Keratinocyte (primary cell): Measurements from ENCODE around the gene PLCXD1. TPM values are rescaled to one million over a fixed set of nuclear protein-coding genes. Genes with fewer than 3 reads are reported as not detected.

Source experiments
- DNase-seq: peaks from one replicate; pipeline ENCODE4 v3.0.0-alpha.2; 2011; ENCODE audit warnings: low read depth, missing footprints, low spot score
- FAIRE-seq: peaks from 2 replicates; lab custom pipeline; 2011; peaks lifted over from hg19 to GRCh38; lab: Jason Lieb, UNC
- H2AFZ ChIP-seq: 2 replicates; pipeline ENCODE4 v1.6.0; 2012; ENCODE audit warnings: low read length, control low read depth, inconsistent platforms; ENCODE audit not compliant: control insufficient read depth
- H3K27ac ChIP-seq: 2 replicates; pipeline ENCODE4 v1.5.1; 2011; ENCODE audit warnings: low read length; ENCODE audit not compliant: control insufficient read depth, insufficient read depth
- H3K27me3 ChIP-seq: 3 replicates; pipeline ENCODE4 v1.6.0; 2011; ENCODE audit warnings: low read length; ENCODE audit not compliant: control insufficient read depth, insufficient read depth; ENCODE audit errors: extremely low read depth
- H3K36me3 ChIP-seq, 2 experiments: 2 replicates in 1 of 2; 3 replicates in 1 of 2; pipeline ENCODE4 v1.5.1; 2011; ENCODE audit warnings: low read length in 2 of 2, mild to moderate bottlenecking in 1 of 2; ENCODE audit not compliant: control insufficient read depth in 2 of 2, insufficient read depth in 2 of 2; ENCODE audit errors: extremely low read depth in 1 of 2
- H3K4me1 ChIP-seq: 3 replicates; pipeline ENCODE4 v1.5.1; 2011; ENCODE audit warnings: low read length; ENCODE audit not compliant: control insufficient read depth, insufficient read depth; ENCODE audit errors: extremely low read depth
- H3K4me2 ChIP-seq: 3 replicates; pipeline ENCODE4 v1.6.0; 2011; ENCODE audit warnings: low read depth, low read length; ENCODE audit not compliant: control insufficient read depth, insufficient read depth; ENCODE audit errors: extremely low read depth
- H3K4me3 ChIP-seq, 3 experiments: fragments of 200-600 bp in 1 of 3; sonication (generic) in 1 of 3; 2 replicates in 2 of 3; 3 replicates in 1 of 3; pipeline ENCODE4 v1.5.1; 2011 to 2016; ENCODE audit warnings: low read length in 3 of 3, mild to moderate bottlenecking in 3 of 3, control low read depth in 2 of 3, inconsistent platforms in 1 of 3, low read depth in 1 of 3, mixed read lengths in 1 of 3, mixed run types in 1 of 3, moderate library complexity in 1 of 3; ENCODE audit not compliant: control insufficient read depth in 2 of 3, insufficient read depth in 2 of 3; ENCODE audit errors: extremely low read depth in 1 of 3
- H3K79me2 ChIP-seq: 2 replicates; pipeline ENCODE4 v1.6.0; 2012; ENCODE audit warnings: low read length; ENCODE audit not compliant: control insufficient read depth, insufficient read depth
- H3K9ac ChIP-seq: 3 replicates; pipeline ENCODE4 v1.6.0; 2011; ENCODE audit warnings: low read length; ENCODE audit not compliant: control insufficient read depth, insufficient read depth; ENCODE audit errors: extremely low read depth
- H3K9me1 ChIP-seq: 3 replicates; pipeline ENCODE4 v1.6.0; 2011; ENCODE audit warnings: low read length; ENCODE audit not compliant: control insufficient read depth, insufficient read depth; ENCODE audit errors: extremely low read depth
- H3K9me3 ChIP-seq: 2 replicates; pipeline ENCODE4 v1.5.1; 2012; ENCODE audit warnings: low read depth, low read length; ENCODE audit not compliant: control insufficient read depth
- H4K20me1 ChIP-seq: 3 replicates; pipeline ENCODE4 v1.6.0; 2011; ENCODE audit warnings: low read length; ENCODE audit not compliant: control insufficient read depth, insufficient read depth; ENCODE audit errors: extremely low read depth
- CTCF ChIP-seq, 3 experiments: IDR thresholded peaks in 1 of 3; conservative IDR thresholded peaks in 1 of 3; optimal IDR thresholded peaks in 1 of 3; 2 replicates in 2 of 3; 3 replicates in 1 of 3; pipeline versions ENCODE3 to v1.5.1; 2011; ENCODE audit warnings: low read length in 3 of 3, mild to moderate bottlenecking in 3 of 3, moderate library complexity in 2 of 3, control low read depth in 1 of 3, inconsistent platforms in 1 of 3; ENCODE audit not compliant: insufficient read depth in 2 of 3; ENCODE audit errors: extremely low read depth in 1 of 3
- EZH2 ChIP-seq: IDR thresholded peaks from one replicate; pipeline ENCODE4 v1.6.1; 2012; ENCODE audit warnings: inconsistent platforms, mild to moderate bottlenecking, low read length, moderate library complexity
- dilution Hi-C: fragments of 300-500 bp; cut with MboI; formaldehyde crosslinking; loops from one replicate; pipeline ENCODE4 v1.7.0; 2020; ENCODE audit warnings: low sequenced_read_pairs; ENCODE audit not compliant: extremely low pct_ligation_motif_present
- polyA plus RNA-seq, 5 experiments: library from polyadenylated mRNA; depleted of rRNA in 3 of 5; stranded (reverse) in 3 of 5; stranded (forward) in 1 of 5; unstranded in 1 of 5; fragments of >200 nt; gene quantifications; 1 replicate in 1 of 5; 2 replicates in 3 of 5; 3 replicates in 1 of 5; pipeline versions ENCODE4 v1.2.1 to v1.2.3, GENCODE V29; 2011 to 2012; ENCODE audit warnings: missing spikeins in 2 of 5, low read depth in 1 of 5, low replicate concordance in 1 of 5

PLCXD1 gene
- polyA plus RNA-seq, 1 donor (not counting 4 experiments of a cell fraction or from before 2014, with no cell fraction given) = 6.3 TPM

- H3K27ac ChIP-seq = no peak overlapping the region
- H3K9me3 ChIP-seq = no peaks in the 10 kb centered on the region
- dilution Hi-C loops = no loop called here
- H3K4me2 ChIP-seq = no peak overlapping the region
- no peaks in the 10 kb centered on the region for H4K20me1 ChIP-seq
- peaks cover 29% of the 10 kb centered on the region for H3K79me2 ChIP-seq
- peaks cover 5% of the 10 kb centered on the region for H3K4me1 ChIP-seq
- no peaks in the 10 kb centered on the region for H3K9me1 ChIP-seq
- FAIRE-seq (no peak), DNase-seq (no peak)
- TF ChIP-seq CTCF (optimal IDR thresholded peaks at IDR 0.05 in 1 of 3, IDR thresholded peaks at IDR 0.05 in 1 of 3, conservative IDR thresholded peaks at IDR 0.05 in 1 of 3; ENCODE audit: extremely low read depth in 1 of 3, insufficient read depth in 2 of 3, low read length in 3 of 3) = no peak
- TF ChIP-seq EZH2 = no peak
- H3K9ac ChIP-seq = no peak overlapping the region
- peaks cover 4 to 15% of the 10 kb centered on the region in 2 experiments for H3K36me3 ChIP-seq
- peak overlapping the region in 2 of 3 experiments; percentile 24 to 70 for H3K4me3 ChIP-seq
- H3K27me3 ChIP-seq = no peaks in the 10 kb centered on the region
- no peak overlapping the region for H2AFZ ChIP-seq
Observed at GRCh38 chrX:317424-318067, 36.4 kb downstream of the PLCXD1 start.

GRCh38 chrX:318068-318738 is 37.0 kb downstream of the PLCXD1 start:
- Histone ChIP-seq H3K27me3 (no peaks in the 10 kb centered on the region), H2AFZ (peak overlapping the region; percentile 54), H3K36me3 (peaks cover 3 to 11% of the 10 kb centered on the region in 2 experiments), H3K9me1 (no peaks in the 10 kb centered on the region), H4K20me1 (no peaks in the 10 kb centered on the region), H3K79me2 (peaks cover 29% of the 10 kb centered on the region), H3K4me1 (peaks cover 8% of the 10 kb centered on the region), H3K9ac (peak overlapping the region; percentile 91), H3K9me3 (no peaks in the 10 kb centered on the region), H3K27ac (peak overlapping the region; percentile 82), H3K4me3 (peak overlapping the region; percentile 64 to 79 (median 70)), H3K4me2 (no peak overlapping the region)
- TF ChIP-seq CTCF (optimal IDR thresholded peaks at IDR 0.05 in 1 of 3, IDR thresholded peaks at IDR 0.05 in 1 of 3, conservative IDR thresholded peaks at IDR 0.05 in 1 of 3; ENCODE audit: extremely low read depth in 1 of 3, insufficient read depth in 2 of 3, low read length in 3 of 3) = no peak
- TF ChIP-seq EZH2 = no peak
- dilution Hi-C loops = no loop called here
- FAIRE-seq (no peak), DNase-seq (peak; percentile 99)
